ENCODE measurements around the gene MARCHF6.

Gene MARCHF6

GRCh38 chr5:10311595-10312425 is 41.7 kb upstream of the MARCHF6 start:
- Histone ChIP-seq H3K27me3 (ENCODE audit: control insufficient read depth in 2 of 2, insufficient read depth in 2 of 2, low read length in 2 of 2) (no peaks in the 10 kb centered on the region), H3K9ac (ENCODE audit: low read depth in 1 of 2, low read length in 2 of 2) (no peak overlapping the region), H3K27ac (ENCODE audit: low read depth in 2 of 2, low read length in 2 of 2) (no peak overlapping the region), H3K4me1 (ENCODE audit: control insufficient read depth in 2 of 2, insufficient read depth in 2 of 2, low read length in 2 of 2) (peaks cover 3 to 8% of the 10 kb centered on the region in 2 donors), H3K4me3 (ENCODE audit: low read length in 2 of 2) (no peak overlapping the region), H3K36me3 (ENCODE audit: control insufficient read depth in 2 of 2, insufficient read depth in 2 of 2, low read length in 2 of 2) (no peaks in the 10 kb centered on the region), H3K9me3 (ENCODE audit: control insufficient read depth in 2 of 2, low read length in 2 of 2) (no peaks in the 10 kb centered on the region)

- H3K27me3 ChIP-seq (ENCODE audit: control insufficient read depth in 2 of 2, insufficient read depth in 2 of 2, low read length in 2 of 2): no peaks in the 10 kb centered on the region
- no peaks in the 10 kb centered on the region for H3K36me3 ChIP-seq (ENCODE audit: control insufficient read depth in 2 of 2, insufficient read depth in 2 of 2, low read length in 2 of 2)
- no peaks in the 10 kb centered on the region for H3K9me3 ChIP-seq (ENCODE audit: control insufficient read depth in 2 of 2, low read length in 2 of 2)
- H3K4me1 ChIP-seq (ENCODE audit: control insufficient read depth in 2 of 2, insufficient read depth in 2 of 2, low read length in 2 of 2): peaks cover 3 to 5% of the 10 kb centered on the region in 2 donors
- no peak overlapping the region for H3K4me3 ChIP-seq (ENCODE audit: low read length in 2 of 2)
- no peak overlapping the region for H3K9ac ChIP-seq (ENCODE audit: low read depth in 1 of 2, low read length in 2 of 2)
- H3K27ac ChIP-seq (ENCODE audit: low read depth in 2 of 2, low read length in 2 of 2): no peak overlapping the region
Measured at GRCh38 chr5:10315201-10315600, 38.3 kb upstream of the MARCHF6 start.

GRCh38 chr5:10315824-10316509 is 37.5 kb upstream of the MARCHF6 start:
- H3K27ac ChIP-seq (ENCODE audit: low read depth in 2 of 2, low read length in 2 of 2): no peak overlapping the region
- no peaks in the 10 kb centered on the region for H3K27me3 ChIP-seq (ENCODE audit: control insufficient read depth in 2 of 2, insufficient read depth in 2 of 2, low read length in 2 of 2)
- H3K9me3 ChIP-seq (ENCODE audit: control insufficient read depth in 2 of 2, low read length in 2 of 2): no peaks in the 10 kb centered on the region
- no peak overlapping the region for H3K4me3 ChIP-seq (ENCODE audit: low read length in 2 of 2)
- H3K4me1 ChIP-seq (ENCODE audit: control insufficient read depth in 2 of 2, insufficient read depth in 2 of 2, low read length in 2 of 2): no peaks in the 10 kb centered on the region
- no peak overlapping the region for H3K9ac ChIP-seq (ENCODE audit: low read depth in 1 of 2, low read length in 2 of 2)
- H3K36me3 ChIP-seq (ENCODE audit: control insufficient read depth in 2 of 2, insufficient read depth in 2 of 2, low read length in 2 of 2): no peaks in the 10 kb centered on the region

- Histone ChIP-seq H3K4me1 (ENCODE audit: control insufficient read depth in 2 of 2, insufficient read depth in 2 of 2, low read length in 2 of 2) (no peaks in the 10 kb centered on the region), H3K27me3 (ENCODE audit: control insufficient read depth in 2 of 2, insufficient read depth in 2 of 2, low read length in 2 of 2) (no peaks in the 10 kb centered on the region), H3K9me3 (ENCODE audit: control insufficient read depth in 2 of 2, low read length in 2 of 2) (no peaks in the 10 kb centered on the region), H3K4me3 (ENCODE audit: low read length in 2 of 2) (no peak overlapping the region), H3K9ac (ENCODE audit: low read depth in 1 of 2, low read length in 2 of 2) (no peak overlapping the region), H3K27ac (ENCODE audit: low read depth in 2 of 2, low read length in 2 of 2) (no peak overlapping the region), H3K36me3 (ENCODE audit: control insufficient read depth in 2 of 2, insufficient read depth in 2 of 2, low read length in 2 of 2) (no peaks in the 10 kb centered on the region)
Measured at GRCh38 chr5:10317825-10318682, 35.4 kb upstream of the MARCHF6 start.

DNA sequence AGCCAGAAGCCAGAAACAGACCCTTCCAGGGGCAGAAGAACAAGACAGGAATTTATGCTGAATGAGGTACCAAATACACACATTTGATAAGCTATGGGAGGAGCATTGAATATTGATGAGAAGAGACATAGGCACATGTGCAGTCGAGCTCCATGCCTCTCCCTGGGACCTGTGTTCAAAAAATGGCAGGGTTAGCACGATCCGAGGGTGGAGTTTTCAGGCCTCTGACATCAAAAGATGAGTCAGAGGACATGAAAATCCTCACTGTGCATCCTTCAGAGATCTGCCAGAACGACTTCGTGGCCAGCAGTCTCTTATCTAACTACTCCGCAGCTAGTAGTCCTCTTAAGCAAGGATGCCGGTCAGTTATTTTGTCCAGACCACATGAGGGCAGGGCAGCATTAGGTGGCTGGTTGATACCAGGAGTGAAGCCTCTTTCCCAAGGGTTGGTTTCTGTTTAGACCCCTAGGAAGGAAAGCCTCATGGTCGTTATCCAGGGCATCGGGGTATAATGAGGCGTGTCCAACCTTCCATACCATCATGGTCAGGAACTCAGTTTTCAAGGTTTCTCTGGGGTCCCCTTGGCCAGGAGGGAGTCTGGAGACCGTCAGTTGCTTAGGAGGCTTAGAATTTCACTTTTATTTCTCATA is 34.2 kb upstream of the MARCHF6 start:
- Histone ChIP-seq H3K36me3 (ENCODE audit: control insufficient read depth in 2 of 2, insufficient read depth in 2 of 2, low read length in 2 of 2) (no peaks in the 10 kb centered on the region), H3K4me3 (ENCODE audit: low read length in 2 of 2) (no peak overlapping the region), H3K27me3 (ENCODE audit: control insufficient read depth in 2 of 2, insufficient read depth in 2 of 2, low read length in 2 of 2) (no peaks in the 10 kb centered on the region), H3K9ac (ENCODE audit: low read depth in 1 of 2, low read length in 2 of 2) (no peak overlapping the region), H3K9me3 (ENCODE audit: control insufficient read depth in 2 of 2, low read length in 2 of 2) (no peaks in the 10 kb centered on the region), H3K27ac (ENCODE audit: low read depth in 2 of 2, low read length in 2 of 2) (no peak overlapping the region), H3K4me1 (ENCODE audit: control insufficient read depth in 2 of 2, insufficient read depth in 2 of 2, low read length in 2 of 2) (no peaks in the 10 kb centered on the region)

- Histone ChIP-seq H3K27ac (ENCODE audit: low read depth in 2 of 2, low read length in 2 of 2) (no peak overlapping the region), H3K27me3 (ENCODE audit: control insufficient read depth in 2 of 2, insufficient read depth in 2 of 2, low read length in 2 of 2) (no peaks in the 10 kb centered on the region), H3K36me3 (ENCODE audit: control insufficient read depth in 2 of 2, insufficient read depth in 2 of 2, low read length in 2 of 2) (no peaks in the 10 kb centered on the region), H3K4me1 (ENCODE audit: control insufficient read depth in 2 of 2, insufficient read depth in 2 of 2, low read length in 2 of 2) (no peaks in the 10 kb centered on the region), H3K4me3 (ENCODE audit: low read length in 2 of 2) (no peak overlapping the region), H3K9me3 (ENCODE audit: control insufficient read depth in 2 of 2, low read length in 2 of 2) (no peaks in the 10 kb centered on the region), H3K9ac (ENCODE audit: low read depth in 1 of 2, low read length in 2 of 2) (no peak overlapping the region)
Measured at GRCh38 chr5:10320793-10321192, 32.7 kb upstream of the MARCHF6 start.

GRCh38 chr5:10321882-10322281 is 31.6 kb upstream of the MARCHF6 start:
- no peaks in the 10 kb centered on the region for H3K27me3 ChIP-seq (ENCODE audit: control insufficient read depth in 2 of 2, insufficient read depth in 2 of 2, low read length in 2 of 2)
- H3K9ac ChIP-seq (ENCODE audit: low read depth in 1 of 2, low read length in 2 of 2): no peak overlapping the region
- H3K27ac ChIP-seq (ENCODE audit: low read depth in 2 of 2, low read length in 2 of 2): no peak overlapping the region
- H3K4me3 ChIP-seq (ENCODE audit: low read length in 2 of 2): no peak overlapping the region
- no peaks in the 10 kb centered on the region for H3K9me3 ChIP-seq (ENCODE audit: control insufficient read depth in 2 of 2, low read length in 2 of 2)
- H3K36me3 ChIP-seq (ENCODE audit: control insufficient read depth in 2 of 2, insufficient read depth in 2 of 2, low read length in 2 of 2): no peaks in the 10 kb centered on the region
- no peaks in the 10 kb centered on the region for H3K4me1 ChIP-seq (ENCODE audit: control insufficient read depth in 2 of 2, insufficient read depth in 2 of 2, low read length in 2 of 2)

DNA sequence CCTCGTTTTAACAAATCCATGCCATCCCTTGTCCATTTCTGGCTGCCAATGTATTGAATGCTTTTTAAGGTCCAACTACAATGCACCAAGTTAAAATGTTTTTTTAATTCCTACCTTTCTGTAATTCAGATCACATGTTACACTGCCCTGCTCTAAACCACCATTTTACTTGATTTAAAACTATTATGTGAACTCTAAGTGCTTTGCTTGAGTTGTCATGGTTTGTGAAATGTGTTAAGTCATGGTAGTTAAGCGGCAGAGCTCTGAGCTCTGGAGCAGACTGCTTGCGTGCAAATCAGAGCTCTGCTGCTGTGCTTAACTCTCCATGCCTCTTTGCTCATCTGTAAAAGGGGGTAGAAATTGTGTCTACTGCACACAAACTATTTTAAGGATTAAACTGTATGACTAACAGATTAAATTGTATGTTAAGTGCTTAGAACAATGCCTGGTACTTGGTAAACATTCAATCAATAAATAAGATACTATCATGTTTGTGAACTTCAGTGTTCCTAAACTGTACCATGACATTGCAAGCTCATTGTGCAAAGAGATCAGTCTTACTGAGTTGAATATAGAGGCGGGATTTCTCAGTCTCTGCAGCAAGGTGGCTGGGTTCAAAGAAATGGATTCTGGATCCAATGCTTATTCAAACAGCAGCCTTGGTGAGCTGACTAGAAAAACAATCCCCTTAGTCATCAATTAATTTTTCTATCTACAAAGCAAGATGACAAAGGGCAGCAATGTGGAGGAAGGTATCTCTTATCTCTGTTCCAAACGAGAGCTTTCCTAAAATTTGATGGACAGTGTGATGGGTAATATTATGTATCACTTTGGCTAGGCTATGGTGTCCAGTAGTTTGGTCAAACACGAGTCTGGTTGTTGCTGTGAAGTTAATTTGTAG is 29.7 kb upstream of the MARCHF6 start:
- H3K36me3 ChIP-seq (ENCODE audit: control insufficient read depth in 2 of 2, insufficient read depth in 2 of 2, low read length in 2 of 2): no peaks in the 10 kb centered on the region
- H3K9ac ChIP-seq (ENCODE audit: low read depth in 1 of 2, low read length in 2 of 2): no peak overlapping the region
- no peaks in the 10 kb centered on the region for H3K27me3 ChIP-seq (ENCODE audit: control insufficient read depth in 2 of 2, insufficient read depth in 2 of 2, low read length in 2 of 2)
- no peaks in the 10 kb centered on the region for H3K4me1 ChIP-seq (ENCODE audit: control insufficient read depth in 2 of 2, insufficient read depth in 2 of 2, low read length in 2 of 2)
- no peak overlapping the region for H3K27ac ChIP-seq (ENCODE audit: low read depth in 2 of 2, low read length in 2 of 2)
- no peaks in the 10 kb centered on the region for H3K9me3 ChIP-seq (ENCODE audit: control insufficient read depth in 2 of 2, low read length in 2 of 2)
- no peak overlapping the region for H3K4me3 ChIP-seq (ENCODE audit: low read length in 2 of 2)
